Measurements from ENCODE around the gene CFP. TPM values are rescaled to one million over a fixed set of nuclear protein-coding genes. Genes with fewer than 3 reads are reported as not detected.
A peak's percentile ranks its signal among the peaks of the same experiment; 100 is the strongest.

Gene CFP
- total RNA-seq, 1 experiment from 2014 or later: 0.10 TPM

DNA sequence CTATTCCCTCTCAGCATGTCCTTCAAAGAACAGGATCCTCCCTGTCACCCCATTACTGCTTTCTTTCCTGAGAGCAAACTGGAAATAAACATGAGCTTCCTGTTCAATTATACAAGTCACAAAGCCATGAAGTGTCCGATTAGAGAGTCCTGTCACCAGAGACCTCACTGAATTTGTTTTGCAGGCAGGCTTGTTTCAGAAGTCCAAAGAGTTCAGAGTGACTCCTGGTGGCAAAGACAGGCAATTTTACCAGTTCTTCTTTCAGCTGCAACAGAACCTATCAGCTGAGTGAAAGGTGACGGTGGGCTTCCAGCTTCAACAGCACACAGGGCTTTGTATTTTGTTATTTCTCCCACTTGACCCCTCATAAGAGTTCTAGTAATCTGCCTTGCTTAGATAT is 14.2 kb upstream of the CFP start:
- peak; percentile 11 for DNase-seq (ENCODE audit: extremely low read depth, low read depth)

DNA sequence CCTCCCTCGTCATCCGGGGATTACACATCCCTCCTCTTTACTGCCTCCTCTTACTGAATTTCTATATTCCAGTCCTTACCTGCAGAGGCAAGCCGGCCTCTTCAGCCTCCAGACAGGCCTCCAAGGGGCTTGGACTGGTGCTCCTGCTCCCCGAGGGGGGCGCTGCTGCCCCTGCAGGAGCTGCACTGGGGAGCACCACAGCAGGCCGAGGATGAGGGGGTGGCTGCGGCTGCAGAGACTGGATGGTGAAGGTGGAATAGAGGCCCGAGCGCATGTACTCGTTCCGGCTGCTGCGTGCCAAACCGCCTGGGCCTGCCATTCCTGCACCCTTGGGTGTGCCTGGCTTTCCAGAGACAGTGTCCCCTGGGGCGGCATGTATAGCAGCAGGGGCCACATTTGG is 9.1 kb upstream of the CFP start:
- no peak for DNase-seq (ENCODE audit: extremely low read depth, low read depth)

DNA sequence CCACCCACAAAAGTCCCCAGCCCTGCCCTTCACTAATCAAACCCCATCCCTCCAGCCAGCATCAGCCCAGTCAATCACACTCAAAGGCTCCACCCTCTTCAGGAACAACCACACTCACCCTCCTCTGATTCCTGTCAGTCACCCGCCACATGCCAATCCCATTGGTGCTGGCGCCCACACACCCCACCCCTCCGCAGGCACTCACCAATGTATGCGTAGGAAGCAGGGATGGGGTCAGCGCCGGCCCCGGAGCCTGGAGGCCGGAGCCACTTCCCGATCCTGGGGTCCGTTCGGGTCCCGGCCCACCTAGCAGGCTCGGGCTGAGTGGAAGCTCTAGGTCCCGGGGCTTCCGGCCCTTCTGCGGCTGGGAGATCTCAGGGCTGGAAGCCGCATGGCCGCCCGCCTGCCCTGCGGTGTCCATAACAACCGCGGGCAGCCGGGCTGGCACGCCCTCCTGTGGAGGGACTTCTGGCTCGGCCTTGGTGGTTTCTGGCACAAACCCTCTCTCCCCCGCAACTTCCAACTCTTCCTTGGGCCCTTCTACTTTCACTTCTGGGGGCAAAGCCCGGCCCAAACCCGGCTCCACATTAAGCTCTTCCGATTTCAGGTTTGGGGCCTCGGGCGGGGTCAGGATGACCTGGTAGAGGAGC is 7.9 kb upstream of the CFP start:
- peak; percentile 81 for DNase-seq (ENCODE audit: extremely low read depth, low read depth)

DNA sequence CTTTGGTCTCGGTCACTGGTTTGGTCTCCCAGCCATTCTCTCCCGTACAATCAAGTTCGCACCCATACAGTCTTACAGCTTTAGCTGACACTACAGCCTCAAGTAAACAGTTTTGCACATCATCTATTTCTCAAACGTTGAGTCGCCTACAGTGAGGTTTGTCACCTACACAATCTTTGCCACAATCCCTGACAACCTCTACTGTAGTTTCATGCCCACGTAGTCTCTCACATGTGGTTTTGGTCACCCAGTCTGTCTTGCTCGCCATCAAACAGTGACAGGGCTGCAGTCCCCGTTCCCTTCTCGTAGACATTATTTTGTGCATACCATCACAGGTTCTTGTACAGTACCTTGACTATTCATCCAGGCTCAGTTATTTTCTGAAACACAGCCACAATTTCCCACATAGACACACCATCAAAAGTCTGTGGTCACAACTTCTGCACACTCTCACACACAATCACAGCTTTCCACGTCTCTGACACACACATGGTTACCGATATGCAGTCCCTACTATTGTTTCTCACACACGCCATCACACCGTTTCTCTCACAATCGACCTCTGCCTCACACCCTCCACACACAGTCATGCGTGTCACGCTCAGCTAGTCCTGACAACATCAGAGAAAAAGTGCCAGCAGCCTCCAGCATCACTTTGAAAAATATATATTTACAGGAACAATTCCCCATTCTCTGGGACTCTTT is 5.3 kb upstream of the CFP start:
- no peak for DNase-seq (ENCODE audit: extremely low read depth, low read depth)

DNA sequence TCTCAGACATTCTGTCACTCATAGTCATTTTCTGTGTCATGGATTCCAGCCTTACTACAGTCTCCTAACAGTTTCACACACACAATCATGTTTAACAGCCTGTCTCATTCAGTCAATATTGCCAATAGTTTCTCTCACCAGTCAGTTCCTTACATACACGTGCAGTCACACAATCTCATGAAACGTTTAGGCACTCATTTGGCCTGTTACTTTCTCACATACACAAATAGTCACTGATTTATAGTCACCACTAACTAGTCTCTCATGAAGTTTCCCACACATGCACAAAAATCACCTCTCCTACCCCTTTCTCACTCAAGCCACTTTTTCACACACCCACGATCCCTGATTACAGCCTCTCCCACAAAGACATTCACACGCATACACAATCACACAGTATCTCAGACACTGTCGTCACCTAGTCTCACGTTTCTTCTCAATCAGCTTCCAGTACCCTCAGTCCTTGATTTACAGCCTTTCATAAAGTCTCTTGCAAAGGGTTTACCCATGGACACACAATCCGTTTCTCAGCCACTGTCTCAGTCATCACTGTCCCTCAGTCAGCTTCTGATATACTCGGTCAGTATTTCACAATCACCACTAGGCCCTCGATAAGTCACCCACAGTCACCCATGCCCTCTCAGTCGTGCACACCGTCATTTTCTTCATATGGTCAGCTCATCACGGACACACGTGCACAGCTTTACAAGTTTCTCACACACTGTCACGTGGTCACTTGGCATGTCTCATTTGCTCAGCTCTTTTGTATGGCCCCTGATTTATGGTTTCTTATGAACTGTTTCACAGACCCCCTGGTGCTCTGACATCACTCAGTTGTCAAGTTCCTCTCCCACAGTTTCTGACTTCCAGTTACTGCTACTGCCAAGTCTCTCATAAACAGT is 4.2 kb upstream of the CFP start:
- no peak for DNase-seq (ENCODE audit: extremely low read depth, low read depth)

DNA sequence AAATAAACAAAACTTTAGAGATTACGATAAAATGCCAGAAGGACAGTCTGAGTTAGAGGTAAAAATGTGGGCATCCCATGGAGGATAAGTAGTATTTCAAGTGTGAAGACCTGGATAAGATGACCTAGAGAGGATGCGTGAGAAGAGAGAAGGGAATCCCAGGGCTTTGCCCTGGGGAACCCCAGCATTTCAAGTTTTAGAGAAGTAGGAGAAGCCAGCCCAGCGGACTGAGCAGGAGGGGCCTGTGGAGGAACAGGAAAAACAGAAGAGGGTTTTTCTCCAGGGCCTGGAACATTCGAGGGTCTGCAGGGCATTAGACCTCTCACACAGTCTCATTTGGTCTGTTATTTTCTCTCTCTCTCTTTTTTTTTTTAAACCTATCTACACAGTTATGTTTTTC is 2.9 kb upstream of the CFP start:
- DNase-seq (ENCODE audit: extremely low read depth, low read depth): no peak

DNA sequence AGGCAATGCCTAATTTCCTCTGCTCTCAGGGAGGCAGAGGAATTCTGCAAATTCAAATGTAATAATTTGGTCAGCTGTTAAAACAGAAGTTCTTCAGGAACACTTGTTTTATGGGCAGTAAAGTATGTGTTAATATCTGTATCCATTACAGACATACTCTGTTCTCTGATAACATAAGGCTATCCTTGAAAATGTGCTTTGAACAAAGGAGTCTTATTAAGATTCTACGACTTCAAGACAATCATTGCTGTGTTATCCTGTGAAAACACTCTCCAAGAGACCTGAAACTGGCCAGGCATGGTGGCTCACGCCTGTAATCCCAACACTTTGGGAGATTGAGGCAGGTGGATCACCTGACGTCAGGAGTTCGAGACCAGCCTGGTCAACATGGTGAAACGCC is 1.9 kb upstream of the CFP start:
- no peak for DNase-seq (ENCODE audit: extremely low read depth, low read depth)

DNA sequence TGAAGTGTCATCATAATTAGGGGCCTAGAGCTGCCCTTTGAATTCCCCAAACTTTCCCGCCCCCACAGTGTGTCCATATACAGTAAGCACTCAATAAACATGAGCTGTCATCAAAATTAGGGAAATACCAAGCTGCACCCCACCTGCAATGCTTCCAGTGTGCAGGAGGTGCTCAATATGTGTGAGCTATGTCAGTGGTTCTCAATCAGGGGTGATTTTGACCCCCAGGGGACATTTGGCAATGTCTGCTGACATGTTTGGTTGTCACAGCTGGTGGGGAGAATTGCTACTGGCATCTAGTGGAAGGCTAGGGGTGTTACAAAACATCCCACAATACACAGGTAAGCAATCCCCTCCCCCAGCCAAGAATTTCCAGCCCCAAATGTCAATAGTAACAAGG is 748 bp downstream of the CFP start:
- DNase-seq (ENCODE audit: extremely low read depth, low read depth): no peak

DNA sequence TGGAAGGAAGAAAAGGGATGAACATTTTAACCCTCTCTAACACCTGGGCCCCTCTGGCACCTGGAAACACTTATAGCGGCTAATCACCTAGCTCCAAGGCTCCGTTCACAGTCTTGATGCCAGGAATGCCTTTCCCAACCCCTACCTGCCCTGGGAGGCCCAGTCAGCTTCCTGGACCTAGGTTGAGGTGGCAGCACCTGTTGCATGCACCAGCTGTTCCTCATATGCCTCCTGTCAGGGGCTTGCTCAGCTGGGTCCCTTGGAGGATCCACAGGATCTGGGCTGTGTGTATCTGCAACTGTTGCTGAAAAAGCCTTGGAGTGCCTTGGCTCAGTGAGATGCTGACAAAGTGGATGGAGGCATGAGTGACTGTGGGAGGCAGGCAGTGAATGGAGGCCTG is 4.4 kb downstream of the CFP start:
- DNase-seq (ENCODE audit: extremely low read depth, low read depth): no peak

DNA sequence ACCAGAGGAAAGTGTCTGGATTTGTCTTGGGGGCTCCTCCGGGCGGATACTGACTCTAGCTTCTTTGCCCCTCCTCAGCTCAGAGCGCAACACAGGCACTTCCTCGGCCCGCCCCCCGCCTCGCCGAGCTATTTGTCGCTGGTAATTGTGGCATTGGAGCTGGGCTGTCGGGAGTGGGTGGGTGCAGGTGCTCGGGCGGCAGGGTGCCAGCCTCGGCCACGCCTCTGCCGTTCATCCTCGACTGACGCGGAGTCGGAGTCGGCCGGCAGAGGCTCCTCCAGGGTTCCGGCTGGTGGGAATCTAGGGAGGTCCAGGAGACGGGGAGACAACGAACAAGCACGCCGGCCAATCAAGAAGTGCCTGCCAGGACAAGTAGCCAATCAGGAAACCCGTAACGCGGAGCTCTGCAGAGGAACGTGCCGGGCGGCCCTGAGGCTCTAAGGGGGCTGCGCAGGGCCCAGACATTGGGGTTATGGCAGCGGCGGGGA is 6.1 kb downstream of the CFP start:
- DNase-seq (ENCODE audit: extremely low read depth, low read depth): peak; percentile 57

DNA sequence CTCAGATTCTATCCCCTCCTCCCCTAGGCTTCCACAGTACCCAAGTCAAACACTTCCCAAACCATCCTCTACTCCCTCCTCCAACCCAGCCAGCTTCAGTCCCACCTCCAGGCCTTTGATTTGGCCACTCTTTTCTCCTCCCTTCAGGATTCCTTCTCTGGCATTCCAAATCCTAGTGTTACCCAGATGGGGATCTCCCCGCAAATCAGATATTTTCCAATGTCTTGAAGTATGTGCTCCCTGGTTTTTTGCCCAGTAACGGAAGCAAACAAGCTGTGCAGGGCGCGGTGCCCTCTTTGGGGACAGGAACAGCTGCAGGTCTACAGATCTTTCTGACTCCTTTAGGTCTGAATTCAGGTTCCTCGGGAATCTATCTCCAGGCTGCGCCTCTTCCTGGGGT is 7.9 kb downstream of the CFP start:
- no peak for DNase-seq (ENCODE audit: extremely low read depth, low read depth)

DNA sequence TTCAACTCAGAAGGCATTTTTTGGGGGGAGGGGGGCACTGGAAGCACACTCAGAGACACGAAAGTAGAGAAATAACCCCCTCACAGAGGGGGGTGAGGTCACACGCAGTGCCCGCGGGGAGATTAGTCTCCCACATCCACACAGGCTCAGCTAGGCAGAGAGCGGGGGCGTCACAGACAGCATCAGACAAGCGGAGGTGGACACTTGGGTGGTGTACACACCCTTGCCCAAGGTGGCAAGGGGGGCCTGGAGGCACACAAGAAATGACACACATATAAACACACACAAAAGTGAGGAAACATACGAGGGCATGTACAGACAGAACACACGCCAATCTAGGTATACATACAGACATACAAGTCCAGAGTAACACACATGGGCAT is 9.4 kb downstream of the CFP start:
- DNase-seq (ENCODE audit: extremely low read depth, low read depth): no peak

DNA sequence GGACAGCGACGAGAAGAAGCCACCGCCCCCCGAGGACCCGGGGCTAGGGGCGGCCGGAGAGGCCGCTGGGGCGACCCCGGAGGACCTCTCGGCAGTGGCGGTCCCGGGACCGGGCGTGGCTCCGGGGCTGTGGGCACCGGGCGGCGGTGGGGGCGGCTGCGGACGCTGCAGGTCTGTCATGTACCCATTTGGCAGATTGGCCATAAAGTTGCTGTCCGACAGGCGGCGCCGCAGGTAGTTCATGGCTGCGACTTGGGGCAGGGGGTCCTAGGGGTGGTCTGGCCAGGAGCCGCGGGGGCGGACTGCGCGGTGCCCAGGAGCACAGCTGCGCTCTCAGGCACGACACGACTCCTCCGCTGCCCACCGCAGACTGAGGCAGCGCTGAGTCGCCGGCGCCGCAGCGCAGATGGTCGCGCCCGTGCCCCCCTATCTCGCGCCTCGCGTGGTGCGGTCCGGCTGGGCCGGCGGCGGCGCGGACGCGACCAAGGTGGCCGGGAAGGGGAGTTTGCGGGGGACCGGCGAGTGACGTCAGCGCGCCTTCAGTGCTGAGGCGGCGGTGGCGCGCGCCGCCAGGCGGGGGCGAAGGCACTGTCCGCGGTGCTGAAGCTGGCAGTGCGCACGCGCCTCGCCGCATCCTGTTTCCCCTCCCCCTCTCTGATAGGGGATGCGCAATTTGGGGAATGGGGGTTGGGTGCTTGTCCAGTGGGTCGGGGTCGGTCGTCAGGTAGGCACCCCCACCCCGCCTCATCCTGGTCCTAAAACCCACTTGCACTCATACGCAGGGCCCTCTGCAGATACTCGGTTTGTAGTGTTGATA is 10.0 kb downstream of the CFP start, which contains the start of gene SYN1:
SYN1 (minus strand) TSS at position 372 of the 817 bp plus-strand sequence; CDS start at position 243, 129 bp downstream.
- peak; percentile 71 for DNase-seq (ENCODE audit: extremely low read depth, low read depth)

DNA sequence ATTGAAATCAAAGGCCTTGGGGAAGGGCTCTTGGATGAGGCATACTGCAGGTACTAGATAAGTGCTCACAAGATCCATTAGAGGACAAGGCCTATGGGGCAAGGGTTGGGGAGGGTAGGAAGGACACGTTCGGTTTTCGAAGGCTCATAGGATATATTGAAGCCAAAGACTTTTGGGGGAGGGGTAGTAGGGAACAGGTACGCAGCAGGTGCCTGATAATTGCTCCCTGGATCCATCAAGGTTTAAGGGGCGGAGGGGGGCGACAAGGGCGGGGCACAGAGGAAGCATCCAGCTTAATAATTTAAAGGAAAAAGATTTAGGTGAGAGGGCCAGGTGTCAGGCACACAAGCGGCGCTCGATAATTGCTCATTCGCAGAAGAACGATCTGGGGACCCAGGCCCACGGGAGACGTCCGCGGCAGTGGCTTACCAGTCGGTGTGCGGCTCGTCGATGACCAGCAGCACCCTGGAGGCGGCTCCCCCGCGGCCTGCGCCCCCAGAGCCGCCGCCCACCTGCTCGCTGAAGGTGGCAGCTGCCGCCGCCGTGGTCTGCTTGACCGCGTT is 10.7 kb downstream of the CFP start:
- no peak for DNase-seq (ENCODE audit: extremely low read depth, low read depth)

DNA sequence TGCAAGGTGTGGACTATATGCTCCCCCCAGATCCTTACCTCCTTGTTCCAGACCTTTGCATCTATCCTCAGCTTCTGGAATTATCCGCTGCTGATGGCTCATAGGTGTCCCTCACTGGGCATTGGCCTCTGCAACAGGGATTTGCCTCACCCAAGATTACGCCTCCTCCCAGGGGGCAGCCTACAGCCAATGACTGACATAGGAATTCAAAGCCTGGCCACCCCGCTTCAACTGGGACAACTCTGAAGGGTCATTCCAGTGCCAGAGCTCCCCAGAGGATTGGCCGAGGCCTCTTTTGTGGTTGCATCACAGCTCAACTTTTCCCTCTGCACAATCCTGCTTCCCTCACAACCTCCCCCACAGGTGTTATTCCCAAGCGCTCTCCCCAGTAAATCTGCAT is 15.1 kb downstream of the CFP start:
- no peak for DNase-seq (ENCODE audit: extremely low read depth, low read depth)

DNA sequence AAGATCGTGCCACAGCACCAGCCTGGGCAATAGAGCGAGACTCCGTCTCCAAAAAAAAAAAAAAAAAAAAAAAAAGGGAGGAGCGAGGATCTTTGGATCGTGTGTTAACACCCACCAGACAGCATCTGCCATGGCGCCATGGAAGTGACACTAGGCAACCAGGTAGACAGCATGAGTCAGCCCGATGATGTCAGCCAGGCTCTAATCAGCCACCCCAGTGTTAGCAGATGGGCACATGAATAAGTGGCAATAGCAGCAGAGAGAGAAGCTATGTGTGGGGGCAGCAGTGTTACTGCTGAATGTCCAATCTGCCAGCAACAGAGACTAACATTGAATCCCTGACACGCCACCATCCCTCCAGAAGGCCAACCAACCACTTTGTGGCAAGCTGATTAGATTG is 16.6 kb downstream of the CFP start:
- no peak for DNase-seq (ENCODE audit: extremely low read depth, low read depth)

DNA sequence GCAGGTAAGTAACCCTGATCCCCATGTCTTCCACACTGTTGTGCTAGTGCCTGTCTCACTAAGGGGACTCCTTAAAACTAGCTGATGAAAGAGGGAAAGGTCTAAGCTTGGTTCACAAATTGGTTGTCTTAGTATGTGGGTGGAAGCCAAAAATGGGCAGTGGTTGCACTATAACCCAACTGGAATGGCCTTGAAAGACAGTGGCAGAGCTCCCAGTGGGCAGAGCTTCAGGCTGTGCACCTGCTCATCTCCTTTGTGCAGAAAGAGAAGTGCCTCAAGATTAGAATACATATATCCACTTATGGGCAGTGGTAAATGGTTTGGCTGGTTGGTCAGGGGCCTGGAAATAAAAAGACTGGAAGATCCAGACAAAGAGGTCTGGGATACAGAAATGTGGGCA is 17.3 kb downstream of the CFP start:
- DNase-seq (ENCODE audit: extremely low read depth, low read depth): no peak

DNA sequence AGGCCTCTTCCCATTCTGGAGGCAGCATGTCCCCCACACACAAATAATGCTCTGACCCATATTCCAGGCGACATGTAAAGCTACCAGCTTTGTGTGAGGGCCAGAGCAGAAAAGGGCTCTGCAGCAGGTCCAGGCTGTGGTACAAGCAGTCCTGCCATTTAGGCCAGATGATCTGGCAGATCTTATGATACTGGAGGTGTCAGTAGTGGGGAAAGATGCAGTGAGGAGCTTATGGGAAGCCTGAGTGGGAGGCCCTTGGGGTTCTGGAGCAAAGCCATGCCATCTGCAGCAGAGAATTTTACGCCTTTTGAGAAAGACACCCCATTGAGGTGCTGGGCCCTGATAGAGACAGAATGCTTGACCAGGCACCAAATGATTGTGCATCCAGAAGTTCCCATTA is 17.8 kb downstream of the CFP start:
- no peak for DNase-seq (ENCODE audit: extremely low read depth, low read depth)

DNA sequence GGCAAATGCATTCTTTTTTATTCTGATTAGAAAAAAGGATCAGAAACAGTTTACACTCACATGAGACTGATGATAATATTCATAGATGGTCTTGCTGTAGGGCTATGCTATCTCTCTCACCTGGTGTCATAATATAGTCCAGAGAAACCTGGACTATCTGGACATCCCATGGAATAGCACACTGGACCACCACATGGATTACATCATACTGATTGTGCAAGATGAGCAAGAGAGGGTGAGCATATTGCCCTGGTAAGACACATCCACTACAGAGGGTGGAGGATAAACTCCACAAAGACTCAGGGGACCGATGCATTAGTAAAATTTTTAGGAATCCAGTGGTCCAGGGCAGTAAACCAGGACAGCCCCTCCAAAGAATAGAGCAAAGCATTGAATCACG is 18.2 kb downstream of the CFP start:
- no peak for DNase-seq (ENCODE audit: extremely low read depth, low read depth)

DNA sequence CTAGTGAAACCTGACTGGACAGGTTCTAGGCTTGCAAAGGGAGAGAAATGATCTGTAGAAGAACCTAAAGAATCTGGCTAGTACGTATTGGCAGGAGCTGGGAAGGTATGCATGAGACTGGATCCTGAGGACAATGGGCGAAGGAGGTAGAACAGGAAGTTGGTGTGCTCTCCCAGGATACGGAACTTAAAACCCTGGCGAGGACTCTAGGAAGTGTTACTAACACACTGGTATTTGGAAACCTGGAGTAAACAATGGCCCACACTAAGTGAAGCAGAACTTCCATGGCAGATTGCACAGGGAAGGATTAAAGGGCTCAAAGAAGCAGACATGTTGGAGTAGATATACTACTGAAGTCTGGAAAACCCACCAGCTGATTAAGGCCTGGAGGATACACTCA is 19.2 kb downstream of the CFP start:
- no peak for DNase-seq (ENCODE audit: extremely low read depth, low read depth)
